ENCODE data around the gene VPS26B. TPM values are rescaled to one million over a fixed set of nuclear protein-coding genes. Genes with fewer than 3 reads are reported as not detected.
"Not testable (repeated sequence)": the region's sequence is repeated elsewhere in the genome, so short reads cannot be mapped to it uniquely, and the experiment has no call there.

Gene VPS26B
- total RNA-seq, 1 donor from 2014 or later: 41.9 TPM

- ATAC-seq (peak; percentile 60), DNase-seq (peak; percentile 47)
- intact Hi-C loops (cut with micrococcal nuclease): no loop called here
These were observed 51.3 kb downstream of the VPS26B start, which contains the start of gene GLB1L3 for GRCh38 chr11:134275534-134276395. Gene GLB1L3 (plus strand): TSS chr11:134276379. CDS start chr11:134276741, 362 bp downstream.

DNA sequence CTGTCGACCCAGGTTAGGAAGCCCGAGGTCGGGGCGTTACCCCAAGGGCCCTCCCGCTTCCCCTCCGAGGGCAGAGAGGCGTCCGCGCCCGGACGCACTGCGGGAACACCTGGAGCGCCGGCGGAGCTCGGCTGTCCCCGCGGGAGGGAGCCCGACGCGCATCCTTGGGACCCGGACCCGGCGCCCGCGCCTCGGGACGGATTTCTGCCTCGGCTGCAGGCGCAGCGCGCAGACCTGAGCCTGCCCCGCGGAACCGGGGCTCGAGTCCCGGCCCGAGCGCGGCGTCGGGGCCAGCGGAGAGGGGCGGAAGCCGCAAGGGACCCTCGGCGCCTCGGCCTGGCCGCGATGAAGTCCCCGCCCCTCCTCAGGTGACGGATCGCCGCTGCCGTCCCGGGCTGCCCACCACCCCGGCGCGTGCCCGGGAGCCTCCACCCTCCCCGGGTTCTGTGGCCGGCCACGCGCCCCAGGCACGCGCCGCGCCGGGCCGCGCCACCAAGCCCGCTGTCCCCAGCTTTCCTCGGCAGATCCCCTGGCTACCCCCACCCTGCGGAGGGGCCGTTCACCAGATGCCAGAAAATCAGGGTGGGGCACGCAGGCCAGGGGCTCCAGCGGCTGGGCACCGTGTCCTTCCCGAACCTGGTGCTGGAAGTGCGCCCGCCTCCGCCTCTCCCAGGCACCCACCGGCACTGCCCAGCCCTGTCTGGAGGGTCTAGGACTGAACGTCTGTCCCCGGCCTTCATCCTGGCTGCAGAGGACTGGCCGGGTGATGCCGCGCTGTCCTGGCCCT is 52.1 kb downstream of the VPS26B start:
- intact Hi-C loops (cut with micrococcal nuclease): no loop called here
- no peak for DNase-seq
- no peak for ATAC-seq

- intact Hi-C loops (cut with micrococcal nuclease): no loop called here
- ATAC-seq: no peak
These were observed 52.9 kb downstream of the VPS26B start for GRCh38 chr11:134277183-134278001.

DNA sequence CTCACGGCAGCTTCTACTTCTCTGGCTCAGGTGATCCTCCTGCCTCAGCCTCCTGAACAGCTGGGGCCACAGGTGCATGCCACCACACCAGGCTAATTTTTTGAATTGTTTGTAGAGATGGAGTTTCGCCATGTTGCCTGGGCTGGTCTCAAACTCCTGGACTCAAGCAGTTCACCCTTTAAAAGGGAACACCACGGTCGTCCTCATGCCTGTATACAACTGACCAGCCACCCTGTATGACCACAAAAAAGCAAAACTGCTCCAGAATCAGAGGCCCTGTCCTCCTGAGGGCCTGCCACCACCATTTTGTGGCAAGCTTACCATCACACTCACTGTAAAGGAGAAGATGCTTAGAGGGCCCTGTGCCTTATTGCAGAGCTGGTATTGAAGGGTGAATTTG is 53.9 kb downstream of the VPS26B start:
- ATAC-seq (no peak), DNase-seq (no peak)
- intact Hi-C loops (cut with micrococcal nuclease): no loop called here

More at GRCh38 chr11:134277183-134278001, 52.9 kb downstream of the VPS26B start:
- DNase-seq: no peak

DNA sequence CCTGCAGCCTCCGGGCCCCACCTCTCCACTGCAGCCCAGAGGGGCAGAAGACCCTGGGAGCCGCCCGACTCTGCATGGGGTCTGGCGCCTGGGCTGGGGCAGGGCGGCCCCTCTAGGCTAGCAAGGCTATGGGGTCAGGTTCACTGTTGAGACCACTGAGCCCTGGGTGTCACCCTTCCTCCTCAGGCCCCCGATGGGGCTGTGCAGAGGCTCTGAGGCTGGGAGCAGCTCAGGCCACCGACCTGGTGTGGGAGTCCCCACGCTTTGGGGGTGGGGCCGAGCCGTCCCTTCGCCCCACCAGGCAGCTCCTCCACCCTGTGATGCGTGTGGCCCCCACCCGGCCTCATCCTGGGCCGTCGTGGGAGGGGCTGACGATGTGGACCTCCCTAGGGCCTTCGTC is 57.2 kb downstream of the VPS26B start:
- intact Hi-C loops (cut with micrococcal nuclease); ATAC-seq; DNase-seq: not testable (repeated sequence)

GRCh38 chr11:134282121-134283045 is 57.9 kb downstream of the VPS26B start:
- DNase-seq: peak; percentile 62
- intact Hi-C loops (cut with micrococcal nuclease): no loop called here
- ATAC-seq: peak; percentile 81

DNA sequence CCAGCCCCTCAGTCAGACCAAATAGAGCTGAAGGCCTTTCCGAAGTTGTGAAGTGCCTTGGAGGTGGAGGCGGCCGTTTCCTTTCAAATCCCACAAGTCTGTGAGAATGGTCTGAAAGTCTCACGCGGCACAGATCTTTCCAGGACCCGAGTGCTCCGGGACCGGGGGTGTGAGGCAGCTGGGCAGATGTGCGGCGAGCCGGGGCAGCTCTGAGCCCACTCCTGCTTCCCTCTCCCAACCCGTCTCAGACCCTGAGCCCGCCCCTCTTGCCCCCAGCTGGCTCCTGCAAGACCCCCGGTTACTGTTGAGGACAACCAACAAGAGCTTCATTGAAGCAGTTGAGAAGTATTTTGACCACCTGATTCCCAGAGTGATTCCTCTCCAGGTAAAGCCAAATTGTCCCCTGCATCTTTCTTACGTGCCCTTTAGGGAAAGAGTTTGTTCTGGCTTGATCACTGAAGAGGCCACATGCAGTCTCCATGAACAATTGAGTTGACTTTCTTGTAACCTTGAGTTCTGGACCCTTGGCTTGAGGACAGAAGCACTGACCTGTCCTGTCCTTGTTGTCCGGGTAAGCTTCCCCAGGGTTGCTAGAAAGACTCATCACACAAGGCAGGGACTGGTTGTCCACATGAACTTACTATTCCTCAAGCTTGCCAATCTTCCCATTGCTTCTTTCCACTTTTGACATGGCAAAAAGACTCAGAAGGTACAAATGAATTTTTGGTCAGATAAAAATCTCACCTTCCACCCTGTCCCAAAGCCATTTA is 59.2 kb downstream of the VPS26B start:
- DNase-seq: no peak
- intact Hi-C loops (cut with micrococcal nuclease): no loop called here

GRCh38 chr11:134284349-134284748 is 59.9 kb downstream of the VPS26B start:
- ATAC-seq; intact Hi-C loops (cut with micrococcal nuclease): not testable (repeated sequence)

More for the DNA sequence above, 59.2 kb downstream of the VPS26B start:
- ATAC-seq: no peak

GRCh38 chr11:134287561-134287960 is 63.1 kb downstream of the VPS26B start:
- ATAC-seq (no peak), DNase-seq (no peak)
- intact Hi-C loops (cut with micrococcal nuclease): no loop called here

More at GRCh38 chr11:134284349-134284748, 59.9 kb downstream of the VPS26B start:
- not testable (repeated sequence) for DNase-seq

DNA sequence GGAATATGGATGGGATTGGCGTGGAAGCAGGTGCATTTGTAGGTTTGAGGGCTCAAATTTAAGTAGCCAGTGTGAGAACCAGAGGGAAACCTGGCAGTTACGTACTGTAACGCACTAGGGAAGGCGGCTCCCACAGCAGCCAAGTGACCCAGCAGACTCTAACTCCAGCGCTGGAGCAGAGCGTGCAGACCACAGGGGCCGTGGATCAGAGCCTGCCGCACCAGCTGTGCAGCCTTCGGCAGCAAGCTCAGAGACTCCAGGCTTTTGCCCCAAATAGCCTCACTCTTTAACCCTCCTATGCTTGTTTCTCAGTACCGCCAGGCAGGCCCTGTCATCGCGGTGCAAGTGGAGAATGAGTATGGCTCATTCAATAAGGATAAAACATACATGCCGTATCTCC is 64.0 kb downstream of the VPS26B start:
- intact Hi-C loops (cut with micrococcal nuclease): no loop called here
- DNase-seq: no peak
- no peak for ATAC-seq

- ATAC-seq: no peak
- no peak for DNase-seq
- intact Hi-C loops (cut with micrococcal nuclease): no loop called here
These were observed 64.7 kb downstream of the VPS26B start for GRCh38 chr11:134289167-134289566.

DNA sequence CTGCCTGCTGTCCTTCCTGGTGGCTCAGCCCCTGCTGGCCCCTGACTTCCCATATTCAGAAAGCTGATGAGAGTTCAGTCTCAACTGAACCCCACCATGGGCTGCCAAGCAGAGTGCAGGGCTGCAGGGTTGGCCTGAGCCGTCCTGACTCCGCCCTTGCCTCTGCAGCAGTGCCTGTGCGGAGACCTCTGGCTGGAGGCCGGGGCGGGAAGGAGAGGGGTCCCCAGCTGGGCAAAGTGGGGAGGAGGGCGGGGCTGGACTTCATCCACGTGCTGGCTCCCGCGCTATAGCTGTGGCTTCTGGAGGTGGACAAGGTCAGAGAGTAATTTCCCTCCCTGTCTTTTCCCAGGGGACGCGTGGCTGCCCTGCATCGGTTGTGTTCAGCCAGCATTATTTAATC is 65.3 kb downstream of the VPS26B start:
- intact Hi-C loops (cut with micrococcal nuclease): no loop called here
- ATAC-seq (peak; percentile 47), DNase-seq (peak; percentile 55)

DNA sequence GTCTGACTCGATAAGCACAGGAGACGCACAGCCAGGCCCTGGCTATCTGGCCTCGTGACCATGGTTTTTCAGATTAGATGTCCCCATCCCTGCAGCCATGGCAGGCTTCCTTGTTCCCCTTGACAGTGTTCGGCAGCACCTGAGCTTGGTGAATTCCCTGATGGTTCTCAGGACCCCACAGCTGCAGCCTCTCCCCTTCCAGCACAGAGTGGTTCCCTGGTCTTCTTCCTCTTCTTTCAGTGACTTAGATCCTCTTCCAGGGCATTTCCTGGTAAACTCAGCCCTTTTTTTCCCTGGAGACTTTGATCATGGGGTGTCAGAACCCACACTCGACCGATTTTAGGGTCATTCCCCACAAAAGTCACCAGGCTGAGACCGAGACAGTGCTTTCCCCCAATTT is 66.2 kb downstream of the VPS26B start:
- ATAC-seq (peak; percentile 19), DNase-seq (no peak)
- intact Hi-C loops (cut with micrococcal nuclease): no loop called here

- DNase-seq: no peak
- intact Hi-C loops (cut with micrococcal nuclease): no loop called here
- no peak for ATAC-seq
These were observed 66.7 kb downstream of the VPS26B start for GRCh38 chr11:134291196-134291595.

DNA sequence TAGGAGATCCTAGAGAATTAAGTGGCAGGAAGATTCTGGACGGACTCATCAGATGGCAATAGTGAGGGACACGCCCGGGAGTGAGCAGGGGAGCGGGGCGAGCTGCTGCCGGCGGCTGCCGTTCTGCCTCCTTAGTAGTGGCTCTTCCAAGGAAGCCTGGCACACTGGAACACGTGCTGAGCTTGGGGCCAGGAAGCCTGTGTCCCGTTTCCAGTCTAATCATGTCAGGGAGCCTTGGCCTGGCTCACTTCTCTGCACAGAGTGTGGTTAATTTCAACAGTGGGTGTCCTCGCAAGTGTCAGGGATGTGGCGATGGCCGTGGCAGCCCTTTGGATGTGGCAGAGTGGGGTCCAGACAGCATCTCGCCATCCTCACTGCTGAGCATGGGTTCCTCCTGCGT is 68.2 kb downstream of the VPS26B start:
- intact Hi-C loops (cut with micrococcal nuclease): no loop called here
- DNase-seq (no peak), ATAC-seq (no peak)

- ATAC-seq: no peak
- intact Hi-C loops (cut with micrococcal nuclease): no loop called here
- no peak for DNase-seq
These were observed 68.9 kb downstream of the VPS26B start for GRCh38 chr11:134293119-134294113.
